Activated CD8-positive, alpha-beta T cell treated with anti-CD3 and anti-CD28 coated beads for 36 hours (primary cell): ENCODE data around the gene VPS37C. TPM values are rescaled to one million over a fixed set of nuclear protein-coding genes. Genes with fewer than 3 reads are reported as not detected.
A peak's percentile ranks its signal among the peaks of the same experiment; 100 is the strongest.

Experiments used
- ATAC-seq: fragments of 200-7000 bp; cut with Tn5 transposase; one replicate; pipeline ENCODE4 v1.10.0; 2021; ENCODE audit warnings: mild to moderate bottlenecking, moderate library complexity
- CTCF ChIA-PET: fragments of 350-600 bp; sonication (Branson Sonifier 250); formaldehyde crosslinking; loops from one replicate; lab custom pipeline; 2021; ENCODE audit warnings: antibody characterized with exemption; lab: Charles Lee
- POLR2A ChIA-PET: fragments of 350-600 bp; sonication (Branson Sonifier 250); formaldehyde crosslinking; loops from one replicate; lab custom pipeline; 2021; ENCODE audit warnings: antibody characterized with exemption; lab: Charles Lee
- DNase-seq: peaks from one replicate; pipeline ENCODE4 v3.0.0-alpha.2; 2020
- H3K27ac Mint-ChIP-seq: one replicate; pipeline ENCODE4 v1.8.0; 2021; ENCODE audit warnings: mild to moderate bottlenecking, mixed read lengths
- H3K27me3 Mint-ChIP-seq: one replicate; pipeline ENCODE4 v1.8.0; 2021; ENCODE audit warnings: mixed read lengths
- H3K36me3 Mint-ChIP-seq: one replicate; pipeline ENCODE4 v1.8.0; 2021; ENCODE audit warnings: low read depth, mixed read lengths
- H3K4me1 Mint-ChIP-seq: one replicate; pipeline ENCODE4 v1.8.0; 2021; ENCODE audit warnings: low read depth, mixed read lengths
- H3K4me3 Mint-ChIP-seq: one replicate; pipeline ENCODE4 v1.8.0; 2021; ENCODE audit warnings: mild to moderate bottlenecking, moderate library complexity, mixed read lengths
- H3K9me3 Mint-ChIP-seq: one replicate; pipeline ENCODE4 v1.8.0; 2021; ENCODE audit warnings: mixed read lengths
- intact Hi-C: fragments of 100-400 bp; cut with micrococcal nuclease; formaldehyde crosslinking; loops from one replicate; pipeline ENCODE4 v1.10.0; 2022
- total RNA-seq, 2 experiments: library from RNA; stranded (reverse); gene quantifications; one replicate each; pipeline ENCODE4 v1.2.3, GENCODE V29; 2021
- TF ChIP-seq, protein P1 (sequence below): fragments of 200-600 bp; IDR thresholded peaks from one replicate; pipeline ENCODE4 v1.8.0; 2022; ENCODE audit warnings: antibody characterized with exemption, mild to moderate bottlenecking

The VPS37C gene
- total RNA-seq, 2 experiments from 2014 or later: 6.6 to 7.2 TPM

DNA sequence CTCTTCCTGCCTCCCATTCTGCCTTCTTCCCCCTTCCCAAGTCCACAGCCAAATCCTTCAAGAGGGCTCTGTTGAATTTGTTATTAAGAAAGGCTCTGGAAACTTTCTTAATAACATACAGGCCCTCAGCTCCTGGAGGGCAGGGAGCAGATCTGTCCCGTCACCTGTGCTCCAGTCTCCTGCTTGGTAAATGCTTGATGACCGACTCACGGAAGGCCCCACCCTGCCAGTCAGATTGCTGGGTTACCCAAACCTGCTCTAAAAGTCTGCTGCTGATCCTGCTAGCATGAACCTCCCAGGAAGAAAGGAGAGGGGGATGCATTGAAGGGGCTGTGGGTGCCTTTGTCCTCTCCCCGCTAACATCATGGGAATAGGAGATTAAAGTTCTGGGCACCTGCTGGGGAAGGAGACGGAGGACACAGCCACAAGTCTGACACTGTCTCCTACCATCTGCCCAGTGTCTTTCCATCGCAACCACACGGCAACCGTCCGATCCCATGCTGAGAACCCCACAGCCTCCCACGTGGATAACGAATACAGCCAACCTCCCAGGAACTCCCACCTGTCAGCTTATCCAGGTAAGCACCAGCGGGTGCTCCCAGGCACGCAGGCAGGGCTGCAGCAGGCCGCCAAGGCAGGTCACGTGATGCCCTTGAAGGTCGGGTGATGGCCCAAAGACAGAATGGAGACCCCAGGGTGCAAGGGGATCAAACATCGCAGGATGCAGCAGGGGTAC, 36.5 kb downstream of the VPS37C start:
- H3K27me3 Mint-ChIP-seq: no peaks in the 10 kb centered on the region
- H3K36me3 Mint-ChIP-seq: peaks cover 75% of the 10 kb centered on the region
- H3K4me3 Mint-ChIP-seq: no peak overlapping the region
- TF ChIP-seq, protein P1, sequence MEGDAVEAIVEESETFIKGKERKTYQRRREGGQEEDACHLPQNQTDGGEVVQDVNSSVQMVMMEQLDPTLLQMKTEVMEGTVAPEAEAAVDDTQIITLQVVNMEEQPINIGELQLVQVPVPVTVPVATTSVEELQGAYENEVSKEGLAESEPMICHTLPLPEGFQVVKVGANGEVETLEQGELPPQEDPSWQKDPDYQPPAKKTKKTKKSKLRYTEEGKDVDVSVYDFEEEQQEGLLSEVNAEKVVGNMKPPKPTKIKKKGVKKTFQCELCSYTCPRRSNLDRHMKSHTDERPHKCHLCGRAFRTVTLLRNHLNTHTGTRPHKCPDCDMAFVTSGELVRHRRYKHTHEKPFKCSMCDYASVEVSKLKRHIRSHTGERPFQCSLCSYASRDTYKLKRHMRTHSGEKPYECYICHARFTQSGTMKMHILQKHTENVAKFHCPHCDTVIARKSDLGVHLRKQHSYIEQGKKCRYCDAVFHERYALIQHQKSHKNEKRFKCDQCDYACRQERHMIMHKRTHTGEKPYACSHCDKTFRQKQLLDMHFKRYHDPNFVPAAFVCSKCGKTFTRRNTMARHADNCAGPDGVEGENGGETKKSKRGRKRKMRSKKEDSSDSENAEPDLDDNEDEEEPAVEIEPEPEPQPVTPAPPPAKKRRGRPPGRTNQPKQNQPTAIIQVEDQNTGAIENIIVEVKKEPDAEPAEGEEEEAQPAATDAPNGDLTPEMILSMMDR: no peak
- ATAC-seq (no peak), DNase-seq (no peak)
- intact Hi-C loops: no loop called here
- peaks cover 40% of the 10 kb centered on the region for H3K4me1 Mint-ChIP-seq
- ChIA-PET POLR2A (interaction anchor here (1.0 to 6.1 kb wide), 3 partner anchors 10 to 76 kb away, joined by 3 to 65 read pairs (median 4); no protein-coding TSS in a partner anchor), CTCF (no interaction called here)
- peak overlapping the region; percentile 4 for H3K27ac Mint-ChIP-seq
- no peaks in the 10 kb centered on the region for H3K9me3 Mint-ChIP-seq

DNA sequence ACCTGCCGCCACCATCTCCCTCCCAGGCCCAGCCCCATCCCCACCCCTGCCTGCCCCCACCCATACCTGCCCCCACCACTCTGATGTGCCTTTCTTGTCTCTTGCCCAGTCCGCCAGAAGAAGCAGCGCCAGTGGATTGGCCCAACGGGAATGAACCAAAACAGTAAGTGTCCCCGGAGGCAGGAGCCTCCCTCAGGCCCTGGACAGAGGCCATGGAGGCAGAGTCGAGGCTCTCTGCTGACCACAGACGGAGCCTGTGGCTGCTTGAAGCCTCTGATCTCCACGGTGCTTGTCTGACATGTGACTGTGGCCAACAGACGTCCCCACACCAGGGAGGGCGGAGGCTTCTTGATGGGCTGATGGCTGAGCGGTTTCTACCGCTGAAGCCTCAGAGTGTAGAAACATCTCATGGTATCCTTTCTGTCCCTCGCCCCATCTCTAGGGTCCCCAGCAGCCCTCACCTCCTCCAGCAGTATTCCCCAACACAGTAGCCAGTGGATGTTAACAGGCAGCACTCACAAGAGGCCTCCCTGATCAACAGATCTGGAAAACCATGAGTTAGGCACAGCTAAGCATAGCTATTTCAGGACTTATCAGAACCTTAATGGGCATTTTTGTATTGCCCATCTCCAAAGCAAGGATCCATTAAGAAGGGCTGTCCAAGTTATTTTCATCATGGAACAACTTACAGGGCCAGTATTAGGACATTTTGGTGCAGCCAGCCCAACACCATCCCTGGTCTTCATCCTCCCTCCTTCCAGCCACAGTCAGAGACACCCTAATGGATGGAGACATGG, 37.3 kb downstream of the VPS37C start:
- H3K4me3 Mint-ChIP-seq: no peak overlapping the region
- no peaks in the 10 kb centered on the region for H3K9me3 Mint-ChIP-seq
- no peak for ATAC-seq

GRCh38 chr11:61122761-61123160, 38.5 kb downstream of the VPS37C start:
- H3K9me3 Mint-ChIP-seq: no peaks in the 10 kb centered on the region
- H3K27me3 Mint-ChIP-seq: no peaks in the 10 kb centered on the region
- TF ChIP-seq, protein P1: no peak
- no peak for DNase-seq
- no peak overlapping the region for H3K4me3 Mint-ChIP-seq
- ChIA-PET POLR2A (interaction anchor here (0.6 to 1.8 kb wide), 4 partner anchors 11 to 170 kb away, joined by 3 to 9 read pairs (median 4); no protein-coding TSS in a partner anchor), CTCF (interaction anchor here (1.1 kb wide), 1 partner anchor 10 kb away, joined by 3 read pairs; no protein-coding TSS in a partner anchor)
- H3K36me3 Mint-ChIP-seq: peaks cover 85% of the 10 kb centered on the region
- intact Hi-C loops: no loop called here
- peaks cover 45% of the 10 kb centered on the region for H3K4me1 Mint-ChIP-seq
- ATAC-seq: no peak
- H3K27ac Mint-ChIP-seq: peak overlapping the region; percentile 22

More for the DNA sequence above, 37.3 kb downstream of the VPS37C start:
- Mint-ChIP-seq H3K27ac (peak overlapping the region; percentile 4), H3K4me1 (peaks cover 40% of the 10 kb centered on the region), H3K27me3 (no peaks in the 10 kb centered on the region), H3K36me3 (peaks cover 83% of the 10 kb centered on the region)
- intact Hi-C loops: no loop called here
- CTCF ChIA-PET: no interaction called here
- DNase-seq: no peak
- TF ChIP-seq, protein P1: no peak
- POLR2A ChIA-PET: interaction anchor here (1.0 kb wide), 1 partner anchor 75 kb away, joined by 4 read pairs; no protein-coding TSS in a partner anchor

DNA sequence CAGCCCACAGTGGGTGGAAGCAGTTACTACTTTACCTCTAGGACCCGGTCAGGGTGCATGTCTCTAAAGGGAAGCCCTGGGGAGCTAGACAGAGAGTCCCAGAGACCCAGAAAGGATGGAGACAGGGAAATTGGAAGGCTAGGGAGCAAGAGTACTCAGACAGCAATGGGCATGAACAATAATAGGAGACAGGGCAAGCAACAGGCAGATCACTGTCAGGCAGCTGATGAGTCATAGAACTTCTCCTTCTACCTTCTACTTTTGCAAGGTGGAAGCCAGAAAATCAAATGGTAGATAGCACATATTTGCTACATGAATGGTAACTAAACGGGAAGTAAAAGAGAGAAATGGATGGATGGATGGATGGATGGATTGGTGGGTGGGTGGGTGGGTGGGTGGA, 39.3 kb downstream of the VPS37C start:
- CTCF ChIA-PET: interaction anchor here (1.1 kb wide), 1 partner anchor 11 kb away, joined by 3 read pairs; no protein-coding TSS in a partner anchor
- ATAC-seq (no peak), DNase-seq (no peak)
- peaks cover 83% of the 10 kb centered on the region for H3K36me3 Mint-ChIP-seq
- POLR2A ChIA-PET: interaction anchor here (1.2 to 2.3 kb wide), 3 partner anchors 10 to 20 kb away, joined by 4 to 9 read pairs (median 6); no protein-coding TSS in a partner anchor
- H3K27me3 Mint-ChIP-seq: no peaks in the 10 kb centered on the region
- TF ChIP-seq, protein P1: no peak
- no peaks in the 10 kb centered on the region for H3K9me3 Mint-ChIP-seq
- no peak overlapping the region for H3K4me3 Mint-ChIP-seq
- peak overlapping the region; percentile 16 for H3K27ac Mint-ChIP-seq
- peaks cover 49% of the 10 kb centered on the region for H3K4me1 Mint-ChIP-seq
- intact Hi-C loops: no loop called here
